ENCODE data around the gene KAZN.

Gene KAZN

GRCh38 chr1:14611792-14612191, 13.3 kb downstream of the KAZN start (continued):
- TF ChIP-seq SNAI2 (CRISPR knock-in tag; IDR thresholded peaks at IDR 0.05) (no peak), ISL1 (CRISPR knock-in tag; IDR thresholded peaks at IDR 0.05) (no peak), GLIS3 (CRISPR knock-in tag; IDR thresholded peaks at IDR 0.05) (no peak), TOX (CRISPR knock-in tag; IDR thresholded peaks at IDR 0.05; ENCODE audit: borderline replicate concordance) (no peak)
- TF ChIP-seq, protein P1, sequence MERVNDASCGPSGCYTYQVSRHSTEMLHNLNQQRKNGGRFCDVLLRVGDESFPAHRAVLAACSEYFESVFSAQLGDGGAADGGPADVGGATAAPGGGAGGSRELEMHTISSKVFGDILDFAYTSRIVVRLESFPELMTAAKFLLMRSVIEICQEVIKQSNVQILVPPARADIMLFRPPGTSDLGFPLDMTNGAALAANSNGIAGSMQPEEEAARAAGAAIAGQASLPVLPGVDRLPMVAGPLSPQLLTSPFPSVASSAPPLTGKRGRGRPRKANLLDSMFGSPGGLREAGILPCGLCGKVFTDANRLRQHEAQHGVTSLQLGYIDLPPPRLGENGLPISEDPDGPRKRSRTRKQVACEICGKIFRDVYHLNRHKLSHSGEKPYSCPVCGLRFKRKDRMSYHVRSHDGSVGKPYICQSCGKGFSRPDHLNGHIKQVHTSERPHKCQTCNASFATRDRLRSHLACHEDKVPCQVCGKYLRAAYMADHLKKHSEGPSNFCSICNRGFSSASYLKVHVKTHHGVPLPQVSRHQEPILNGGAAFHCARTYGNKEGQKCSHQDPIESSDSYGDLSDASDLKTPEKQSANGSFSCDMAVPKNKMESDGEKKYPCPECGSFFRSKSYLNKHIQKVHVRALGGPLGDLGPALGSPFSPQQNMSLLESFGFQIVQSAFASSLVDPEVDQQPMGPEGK (CRISPR knock-in tag; IDR thresholded peaks at IDR 0.05; ENCODE audit: borderline replicate concordance): no peak

- no peak for ATAC-seq
- TF ChIP-seq, protein P1 (CRISPR knock-in tag; IDR thresholded peaks at IDR 0.05; ENCODE audit: borderline replicate concordance): no peak
- TF ChIP-seq ZFP30 (CRISPR knock-in tag; IDR thresholded peaks at IDR 0.05) (no peak), ZNF565 (CRISPR knock-in tag; conservative IDR thresholded peaks at IDR 0.05; ENCODE audit: low read depth) (no peak)
These were observed 13.8 kb downstream of the KAZN start for GRCh38 chr1:14612256-14612655.

- TF ChIP-seq TOX (CRISPR knock-in tag; IDR thresholded peaks at IDR 0.05; ENCODE audit: borderline replicate concordance) (no peak), OSR1 (CRISPR knock-in tag; IDR thresholded peaks at IDR 0.05) (no peak), PPARA (CRISPR knock-in tag; IDR thresholded peaks at IDR 0.05; ENCODE audit: borderline replicate concordance) (no peak), ARNTL (CRISPR knock-in tag; IDR thresholded peaks at IDR 0.05; ENCODE audit: borderline replicate concordance, low read depth) (no peak)
- TF ChIP-seq, protein P1 (CRISPR knock-in tag; IDR thresholded peaks at IDR 0.05; ENCODE audit: borderline replicate concordance): no peak
- ATAC-seq: no peak
These were observed 15.4 kb downstream of the KAZN start for GRCh38 chr1:14613926-14614325.

GRCh38 chr1:14614341-14614740, 15.9 kb downstream of the KAZN start:
- TF ChIP-seq CSDC2 (CRISPR knock-in tag; IDR thresholded peaks at IDR 0.05): no peak
- TF ChIP-seq GLIS3 (CRISPR knock-in tag; IDR thresholded peaks at IDR 0.05): no peak
- no peak for TF ChIP-seq ZNF8 (CRISPR knock-in tag; IDR thresholded peaks at IDR 0.05)
- no peak for TF ChIP-seq ZNF70 (CRISPR knock-in tag; IDR thresholded peaks at IDR 0.05)
- TF ChIP-seq ZFP30 (CRISPR knock-in tag; IDR thresholded peaks at IDR 0.05): no peak
- no peak for TF ChIP-seq SNAI2 (CRISPR knock-in tag; IDR thresholded peaks at IDR 0.05)
- TF ChIP-seq OSR1 (CRISPR knock-in tag; IDR thresholded peaks at IDR 0.05): no peak
- TF ChIP-seq ARNTL (CRISPR knock-in tag; IDR thresholded peaks at IDR 0.05; ENCODE audit: borderline replicate concordance, low read depth): no peak
- ATAC-seq: no peak

- no peak for ATAC-seq
- TF ChIP-seq, protein P1 (CRISPR knock-in tag; IDR thresholded peaks at IDR 0.05; ENCODE audit: borderline replicate concordance): no peak
- TF ChIP-seq ESRRG (CRISPR knock-in tag; IDR thresholded peaks at IDR 0.05) (no peak), TSHZ2 (CRISPR knock-in tag; IDR thresholded peaks at IDR 0.05) (no peak), CREB5 (CRISPR knock-in tag; IDR thresholded peaks at IDR 0.05; ENCODE audit: low read depth) (no peak), ISL1 (CRISPR knock-in tag; IDR thresholded peaks at IDR 0.05) (no peak), SNAI2 (CRISPR knock-in tag; IDR thresholded peaks at IDR 0.05) (no peak), CSDC2 (CRISPR knock-in tag; IDR thresholded peaks at IDR 0.05) (no peak), RARB (CRISPR knock-in tag; IDR thresholded peaks at IDR 0.05) (no peak), TCF4 (CRISPR knock-in tag; IDR thresholded peaks at IDR 0.05; ENCODE audit: borderline replicate concordance) (no peak), ZNF70 (CRISPR knock-in tag; IDR thresholded peaks at IDR 0.05) (no peak), ZFP30 (CRISPR knock-in tag; IDR thresholded peaks at IDR 0.05) (no peak)
- TF ChIP-seq, protein P2, sequence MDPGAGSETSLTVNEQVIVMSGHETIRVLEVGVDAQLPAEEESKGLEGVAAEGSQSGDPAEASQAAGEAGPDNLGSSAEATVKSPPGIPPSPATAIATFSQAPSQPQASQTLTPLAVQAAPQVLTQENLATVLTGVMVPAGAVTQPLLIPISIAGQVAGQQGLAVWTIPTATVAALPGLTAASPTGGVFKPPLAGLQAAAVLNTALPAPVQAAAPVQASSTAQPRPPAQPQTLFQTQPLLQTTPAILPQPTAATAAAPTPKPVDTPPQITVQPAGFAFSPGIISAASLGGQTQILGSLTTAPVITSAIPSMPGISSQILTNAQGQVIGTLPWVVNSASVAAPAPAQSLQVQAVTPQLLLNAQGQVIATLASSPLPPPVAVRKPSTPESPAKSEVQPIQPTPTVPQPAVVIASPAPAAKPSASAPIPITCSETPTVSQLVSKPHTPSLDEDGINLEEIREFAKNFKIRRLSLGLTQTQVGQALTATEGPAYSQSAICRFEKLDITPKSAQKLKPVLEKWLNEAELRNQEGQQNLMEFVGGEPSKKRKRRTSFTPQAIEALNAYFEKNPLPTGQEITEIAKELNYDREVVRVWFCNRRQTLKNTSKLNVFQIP (CRISPR knock-in tag; IDR thresholded peaks at IDR 0.05; ENCODE audit: borderline replicate concordance, low read depth): no peak
These were observed 17.2 kb downstream of the KAZN start for GRCh38 chr1:14615549-14616218.
